Transverse colon (tissue), 3 donors: Measurements from ENCODE around the gene MYOM3.

Experiments
- CTCF ChIP-seq, 5 experiments: fragments of 200-600 bp in 3 of 5; fragments of 450-650 bp in 2 of 5; sonication (generic) in 3 of 5; IDR thresholded peaks; 1 replicate in 2 of 5; 2 replicates in 3 of 5; pipeline ENCODE4 v1.5.1; 2016 to 2017; ENCODE audit warnings: antibody characterized with exemption in 5 of 5, inconsistent platforms in 3 of 5, mild to moderate bottlenecking in 2 of 5, moderate library complexity in 1 of 5
- POLR2A ChIP-seq: fragments of 450-650 bp; IDR thresholded peaks from one replicate; pipeline ENCODE4 v1.6.1; 2016; ENCODE audit warnings: antibody characterized with exemption, mild to moderate bottlenecking, moderate library complexity

- TF ChIP-seq CTCF (IDR thresholded peaks at IDR 0.05) (no peak), POLR2A (no peak)
Observed at GRCh38 chr1:24139841-24140425, 28.0 kb upstream of the MYOM3 start.
